Measurements from ENCODE around the gene EDIL3.

The EDIL3 gene

GRCh38 chr5:83956386-83956785, 428.3 kb downstream of the EDIL3 start:
- TF ChIP-seq, protein P1, sequence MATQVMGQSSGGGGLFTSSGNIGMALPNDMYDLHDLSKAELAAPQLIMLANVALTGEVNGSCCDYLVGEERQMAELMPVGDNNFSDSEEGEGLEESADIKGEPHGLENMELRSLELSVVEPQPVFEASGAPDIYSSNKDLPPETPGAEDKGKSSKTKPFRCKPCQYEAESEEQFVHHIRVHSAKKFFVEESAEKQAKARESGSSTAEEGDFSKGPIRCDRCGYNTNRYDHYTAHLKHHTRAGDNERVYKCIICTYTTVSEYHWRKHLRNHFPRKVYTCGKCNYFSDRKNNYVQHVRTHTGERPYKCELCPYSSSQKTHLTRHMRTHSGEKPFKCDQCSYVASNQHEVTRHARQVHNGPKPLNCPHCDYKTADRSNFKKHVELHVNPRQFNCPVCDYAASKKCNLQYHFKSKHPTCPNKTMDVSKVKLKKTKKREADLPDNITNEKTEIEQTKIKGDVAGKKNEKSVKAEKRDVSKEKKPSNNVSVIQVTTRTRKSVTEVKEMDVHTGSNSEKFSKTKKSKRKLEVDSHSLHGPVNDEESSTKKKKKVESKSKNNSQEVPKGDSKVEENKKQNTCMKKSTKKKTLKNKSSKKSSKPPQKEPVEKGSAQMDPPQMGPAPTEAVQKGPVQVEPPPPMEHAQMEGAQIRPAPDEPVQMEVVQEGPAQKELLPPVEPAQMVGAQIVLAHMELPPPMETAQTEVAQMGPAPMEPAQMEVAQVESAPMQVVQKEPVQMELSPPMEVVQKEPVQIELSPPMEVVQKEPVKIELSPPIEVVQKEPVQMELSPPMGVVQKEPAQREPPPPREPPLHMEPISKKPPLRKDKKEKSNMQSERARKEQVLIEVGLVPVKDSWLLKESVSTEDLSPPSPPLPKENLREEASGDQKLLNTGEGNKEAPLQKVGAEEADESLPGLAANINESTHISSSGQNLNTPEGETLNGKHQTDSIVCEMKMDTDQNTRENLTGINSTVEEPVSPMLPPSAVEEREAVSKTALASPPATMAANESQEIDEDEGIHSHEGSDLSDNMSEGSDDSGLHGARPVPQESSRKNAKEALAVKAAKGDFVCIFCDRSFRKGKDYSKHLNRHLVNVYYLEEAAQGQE (IDR thresholded peaks at IDR 0.05; ENCODE audit: insufficient read depth in 1 of 2, low read depth in 2 of 2, low read length in 2 of 2): no peak
- no peak for TF ChIP-seq SIN3A (IDR thresholded peaks at IDR 0.05; ENCODE audit: borderline replicate concordance, insufficient read depth, low read length)
- TF ChIP-seq POLR2AphosphoS5 (IDR thresholded peaks at IDR 0.05; ENCODE audit: low read depth, low read length): no peak
- TF ChIP-seq TAF1 (IDR thresholded peaks at IDR 0.05; ENCODE audit: borderline replicate concordance, insufficient read depth, low read length): no peak
- no peak for TF ChIP-seq FOXP2 (optimal IDR thresholded peaks at IDR 0.05; ENCODE audit: borderline replicate concordance, extremely low read depth, extremely low read length, insufficient read depth)

GRCh38 chr5:83955916-83956315, 428.8 kb downstream of the EDIL3 start:
- TF ChIP-seq, protein P1 (IDR thresholded peaks at IDR 0.05; ENCODE audit: insufficient read depth in 1 of 2, low read depth in 2 of 2, low read length in 2 of 2): no peak
- TF ChIP-seq TAF1 (IDR thresholded peaks at IDR 0.05; ENCODE audit: borderline replicate concordance, insufficient read depth, low read length) (no peak), SIN3A (IDR thresholded peaks at IDR 0.05; ENCODE audit: borderline replicate concordance, insufficient read depth, low read length) (no peak), POLR2AphosphoS5 (IDR thresholded peaks at IDR 0.05; ENCODE audit: low read depth, low read length) (no peak), FOXP2 (optimal IDR thresholded peaks at IDR 0.05; ENCODE audit: borderline replicate concordance, extremely low read depth, extremely low read length, insufficient read depth) (no peak)

- TF ChIP-seq POLR2AphosphoS5 (IDR thresholded peaks at IDR 0.05; ENCODE audit: low read depth, low read length): no peak
- TF ChIP-seq TAF1 (IDR thresholded peaks at IDR 0.05; ENCODE audit: borderline replicate concordance, insufficient read depth, low read length): no peak
- TF ChIP-seq SIN3A (IDR thresholded peaks at IDR 0.05; ENCODE audit: borderline replicate concordance, insufficient read depth, low read length): no peak
- TF ChIP-seq, protein P1 (IDR thresholded peaks at IDR 0.05; ENCODE audit: insufficient read depth in 1 of 2, low read depth in 2 of 2, low read length in 2 of 2): no peak
- TF ChIP-seq FOXP2 (optimal IDR thresholded peaks at IDR 0.05; ENCODE audit: borderline replicate concordance, extremely low read depth, extremely low read length, insufficient read depth): no peak
Observed at GRCh38 chr5:83947763-83948162, 436.9 kb downstream of the EDIL3 start.

GRCh38 chr5:83946516-83946915, 438.2 kb downstream of the EDIL3 start:
- TF ChIP-seq FOXP2 (optimal IDR thresholded peaks at IDR 0.05; ENCODE audit: borderline replicate concordance, extremely low read depth, extremely low read length, insufficient read depth) (no peak), TAF1 (IDR thresholded peaks at IDR 0.05; ENCODE audit: borderline replicate concordance, insufficient read depth, low read length) (no peak), SIN3A (IDR thresholded peaks at IDR 0.05; ENCODE audit: borderline replicate concordance, insufficient read depth, low read length) (no peak), POLR2AphosphoS5 (IDR thresholded peaks at IDR 0.05; ENCODE audit: low read depth, low read length) (no peak)
- TF ChIP-seq, protein P1 (IDR thresholded peaks at IDR 0.05; ENCODE audit: insufficient read depth in 1 of 2, low read depth in 2 of 2, low read length in 2 of 2): no peak

- TF ChIP-seq POLR2AphosphoS5 (IDR thresholded peaks at IDR 0.05; ENCODE audit: low read depth, low read length): no peak
- no peak for TF ChIP-seq FOXP2 (optimal IDR thresholded peaks at IDR 0.05; ENCODE audit: borderline replicate concordance, extremely low read depth, extremely low read length, insufficient read depth)
- no peak for TF ChIP-seq SIN3A (IDR thresholded peaks at IDR 0.05; ENCODE audit: borderline replicate concordance, insufficient read depth, low read length)
- TF ChIP-seq TAF1 (IDR thresholded peaks at IDR 0.05; ENCODE audit: borderline replicate concordance, insufficient read depth, low read length): no peak
- TF ChIP-seq, protein P1 (IDR thresholded peaks at IDR 0.05; ENCODE audit: insufficient read depth in 1 of 2, low read depth in 2 of 2, low read length in 2 of 2): no peak
Observed at GRCh38 chr5:83942155-83942554, 442.5 kb downstream of the EDIL3 start.

Data from PFSK-1 (cell line).